GM18858 (cell line): ENCODE results near the gene RABGAP1L.
"Not testable (repeated sequence)": the region's sequence is repeated elsewhere in the genome, so short reads cannot be mapped to it uniquely, and the experiment has no call there.

Source experiments
- ATAC-seq: cut with Tn5 transposase; IDR thresholded peaks from one replicate; pipeline ENCODE4 v1.9.1; 2021; ENCODE audit not compliant: unreplicated experiment

Gene RABGAP1L

DNA sequence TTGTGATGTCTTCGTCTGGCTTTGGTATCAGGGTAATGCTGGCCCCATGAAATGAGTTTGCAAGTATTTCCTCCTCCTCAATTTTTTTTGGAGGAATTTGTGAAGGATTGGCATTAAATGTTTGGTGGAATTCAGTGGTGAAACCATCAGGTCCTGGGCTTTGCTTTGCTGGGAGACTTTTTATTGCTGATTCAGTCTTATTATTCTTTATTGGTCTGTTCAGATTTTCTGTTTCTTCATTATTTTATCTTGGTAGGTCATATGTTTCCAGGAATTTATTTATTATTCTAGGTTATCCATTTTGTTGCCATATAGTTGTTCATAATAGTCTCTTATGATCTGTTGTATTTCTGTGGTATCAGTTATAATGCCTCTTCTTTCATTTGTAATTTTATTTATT is 126.7 kb downstream of the RABGAP1L start:
- ATAC-seq = no peak

DNA sequence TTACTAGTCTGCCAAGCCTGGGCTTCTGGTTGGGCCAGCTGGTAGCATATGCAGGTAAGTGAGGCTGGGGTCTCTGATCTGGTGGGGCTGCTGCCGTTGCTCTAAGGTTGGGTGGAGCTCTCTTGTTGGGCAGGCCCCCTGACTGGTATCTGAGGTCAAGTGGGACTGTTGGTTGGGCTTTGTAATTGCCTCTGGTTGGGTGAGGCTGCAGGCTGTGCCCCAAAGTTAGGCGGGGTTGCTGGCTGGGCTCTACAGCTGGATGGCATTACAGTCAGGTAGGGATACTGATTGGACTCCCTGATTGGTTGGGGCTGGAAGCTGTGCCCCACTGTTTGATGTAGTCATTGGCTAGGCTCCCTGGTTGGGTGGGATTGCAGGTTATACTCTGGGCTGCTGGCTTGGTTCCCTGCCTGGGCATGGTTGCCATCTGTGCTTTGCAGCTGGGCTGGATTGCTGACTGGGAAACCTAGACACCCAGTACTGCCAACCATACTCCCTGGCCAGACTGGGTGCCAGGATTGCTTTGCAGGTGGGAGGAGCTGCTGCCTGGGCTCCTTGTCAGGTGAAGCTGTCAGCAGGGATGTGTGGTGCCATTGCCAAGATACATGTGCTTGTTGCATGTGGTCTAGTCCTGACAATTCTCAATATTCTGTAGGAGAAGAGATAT is 130.5 kb downstream of the RABGAP1L start:
- no peak for ATAC-seq

DNA sequence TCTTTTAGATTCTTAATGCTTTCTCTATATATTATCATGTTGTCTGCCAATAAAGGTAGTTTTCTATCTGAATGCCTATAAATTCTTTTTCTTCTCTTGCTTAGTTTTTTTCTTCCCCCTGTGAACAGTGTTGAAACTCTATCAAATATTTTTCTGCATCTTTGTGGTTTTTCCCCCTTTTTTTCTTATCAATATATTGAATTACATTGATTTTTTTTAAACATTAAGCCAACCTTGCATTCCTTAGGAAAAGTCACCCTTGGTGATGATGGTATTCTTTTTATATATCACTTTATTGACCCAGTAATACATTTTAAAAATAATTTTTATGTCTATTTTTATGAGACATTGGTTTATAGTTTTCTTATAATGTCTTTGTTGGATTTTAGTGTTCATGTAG is 131.7 kb downstream of the RABGAP1L start:
- ATAC-seq = no peak

DNA sequence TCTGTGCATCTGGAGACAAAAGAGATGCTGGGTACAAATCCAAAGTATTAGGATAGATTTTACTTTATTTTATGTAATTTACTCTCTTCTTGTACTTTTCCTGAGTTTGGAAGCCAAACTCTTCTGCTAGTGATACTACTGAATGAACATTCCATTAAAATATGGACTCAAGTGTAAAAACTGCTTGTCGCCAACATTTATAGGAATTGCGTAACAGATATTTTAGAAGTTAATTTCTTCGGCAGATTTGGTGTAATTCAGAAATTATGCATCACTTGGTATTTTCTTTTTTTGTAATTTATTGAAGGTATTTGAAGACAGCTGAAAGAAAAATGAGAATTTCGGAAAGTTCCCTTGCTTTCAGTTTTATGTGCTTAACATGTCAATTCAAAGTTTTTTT is 137.0 kb downstream of the RABGAP1L start:
- ATAC-seq = no peak

DNA sequence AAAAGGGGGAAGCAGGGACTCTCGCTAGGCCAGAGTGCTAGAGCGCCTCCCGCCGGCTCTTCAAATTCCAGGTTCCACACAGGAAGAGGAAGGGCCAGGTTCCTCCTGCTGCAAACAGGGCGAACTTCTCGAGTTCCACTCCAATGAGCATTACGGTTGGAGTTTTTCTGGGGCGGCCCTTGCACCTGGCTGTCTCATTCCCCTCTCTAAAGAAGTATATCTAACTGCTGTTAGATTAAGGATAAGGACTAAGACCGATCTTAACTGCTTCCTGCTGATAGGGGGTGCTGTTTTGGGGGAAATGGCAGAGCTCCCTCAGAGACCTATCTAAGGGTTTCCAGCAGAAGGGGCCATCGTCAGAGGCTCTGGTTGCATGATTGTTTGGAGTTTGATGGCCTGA is 138.0 kb downstream of the RABGAP1L start:
- no peak for ATAC-seq

DNA sequence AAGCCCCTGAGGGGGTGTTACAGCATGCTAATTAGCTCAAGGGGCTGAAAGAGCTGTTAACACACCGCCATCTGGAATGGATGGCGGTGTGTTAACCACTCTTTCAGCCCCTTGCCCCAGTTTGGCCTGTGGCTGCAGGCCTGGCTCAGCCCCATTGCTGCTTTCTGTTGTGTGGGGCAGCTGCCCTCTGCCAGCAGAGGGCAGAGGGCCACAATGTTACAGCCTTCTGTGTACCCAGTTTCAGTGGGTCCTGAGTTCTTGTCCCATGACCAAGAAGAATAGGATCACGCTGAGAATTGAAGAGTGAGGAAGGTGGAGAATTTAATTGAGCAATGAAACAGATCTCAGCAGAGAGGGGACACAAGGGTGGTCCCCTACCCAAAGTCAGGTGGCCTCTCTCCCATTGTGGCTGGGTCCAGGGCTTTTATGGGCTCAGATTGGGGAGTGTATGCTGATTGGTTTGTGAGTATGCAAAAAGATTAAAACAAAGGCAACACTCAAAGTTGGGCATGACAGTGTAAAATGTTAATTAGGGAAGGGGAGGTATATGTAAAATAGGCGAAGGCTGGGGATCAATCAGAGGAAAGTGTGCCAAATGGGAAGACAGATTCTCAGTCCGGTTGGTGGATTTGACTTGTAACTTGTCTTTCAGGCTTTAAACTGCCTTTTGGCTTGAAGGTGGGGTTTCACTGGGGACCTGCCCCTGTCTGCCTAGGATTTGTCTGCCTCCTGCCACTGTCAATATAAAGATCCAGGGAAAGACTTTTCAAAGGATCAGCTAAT is 142.2 kb downstream of the RABGAP1L start:
- no peak for ATAC-seq

DNA sequence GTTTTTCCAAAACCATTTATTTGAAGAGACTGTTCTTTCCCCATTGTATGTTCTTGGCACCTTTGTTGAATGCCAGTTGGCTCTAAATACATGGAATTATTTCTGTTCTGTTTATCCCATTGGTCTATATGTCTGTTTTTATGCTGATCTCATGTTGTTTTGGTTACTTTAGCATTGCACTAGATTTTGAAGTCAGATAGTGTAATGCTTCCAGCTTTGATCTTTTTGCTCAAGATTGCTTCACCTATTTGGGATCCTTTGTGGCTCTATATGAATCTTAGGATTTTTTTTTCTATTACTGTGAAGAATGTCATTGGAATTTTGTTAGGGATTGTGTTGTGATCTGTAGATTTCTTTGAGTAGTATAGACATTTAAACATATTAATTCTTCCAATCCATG is 149.3 kb downstream of the RABGAP1L start:
- ATAC-seq = no peak

DNA sequence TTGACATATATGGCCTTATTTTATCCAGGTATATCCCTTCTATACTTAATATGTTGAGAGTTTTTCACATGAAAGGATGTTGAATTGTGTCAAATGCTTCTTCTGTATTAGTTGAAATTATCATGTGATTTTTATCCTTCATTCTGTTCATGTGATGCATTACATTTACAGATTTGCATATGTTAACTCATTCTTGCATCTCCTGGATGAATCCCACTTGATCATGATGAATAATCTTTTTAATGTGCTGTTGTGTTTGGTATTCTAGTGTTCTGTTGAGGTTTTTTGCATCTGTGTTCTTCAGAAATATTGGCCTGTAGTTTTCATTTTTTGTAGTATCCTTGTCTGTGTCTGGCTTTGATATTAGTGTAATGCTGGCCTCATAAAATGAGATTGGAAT is 150.2 kb downstream of the RABGAP1L start:
- no peak for ATAC-seq

GRCh38 chr1:174314433-174314832 is 155.1 kb downstream of the RABGAP1L start:
- no peak for ATAC-seq

- ATAC-seq = no peak
Observed at GRCh38 chr1:174315239-174315638, 155.9 kb downstream of the RABGAP1L start.

GRCh38 chr1:174320897-174321296 is 161.6 kb downstream of the RABGAP1L start:
- ATAC-seq = not testable (repeated sequence)

GRCh38 chr1:174322202-174322862 is 163.0 kb downstream of the RABGAP1L start:
- ATAC-seq = no peak

DNA sequence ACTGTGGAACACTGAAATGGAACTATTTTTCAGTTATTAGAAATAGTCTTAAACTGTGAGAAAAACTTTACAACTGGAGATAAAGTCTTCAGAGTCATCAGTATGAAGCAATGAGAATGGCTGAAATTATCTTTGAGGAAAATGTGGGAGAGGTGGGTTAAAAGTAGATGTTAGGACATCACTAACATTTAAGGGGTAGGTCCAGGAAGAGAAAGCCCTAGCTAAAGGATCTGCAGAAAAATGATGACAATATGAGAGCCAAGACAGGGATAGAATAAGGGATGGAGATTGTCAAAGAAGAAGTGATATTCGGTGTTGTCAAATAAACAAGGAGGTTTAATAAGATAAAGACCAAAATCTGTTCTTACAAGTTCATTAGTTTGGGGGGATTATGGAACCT is 165.2 kb downstream of the RABGAP1L start:
- no peak for ATAC-seq

- ATAC-seq = no peak
Observed at GRCh38 chr1:174324939-174325338, 165.6 kb downstream of the RABGAP1L start.

GRCh38 chr1:174326278-174326677 is 167.0 kb downstream of the RABGAP1L start:
- ATAC-seq = no peak

DNA sequence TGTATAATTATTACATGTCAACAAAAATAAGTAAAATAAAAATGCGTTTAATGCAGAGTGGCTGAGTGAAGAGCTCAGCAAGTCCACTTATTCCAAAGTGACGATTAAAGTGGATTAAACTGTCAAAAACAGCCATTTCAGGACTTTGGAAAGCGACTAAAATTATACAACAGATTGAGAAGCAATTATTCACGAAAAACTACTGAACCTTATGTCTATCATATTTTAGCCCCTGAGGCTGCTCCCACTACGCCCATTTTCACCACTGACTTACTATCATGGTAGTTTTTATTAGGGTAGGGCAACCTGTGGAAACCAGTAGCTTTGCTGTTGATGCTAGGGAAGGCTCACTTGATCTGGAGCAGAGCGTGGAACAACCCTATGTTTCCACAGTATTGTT is 174.1 kb downstream of the RABGAP1L start:
- no peak for ATAC-seq

GRCh38 chr1:174337000-174337681 is 177.8 kb downstream of the RABGAP1L start:
- no peak for ATAC-seq

- not testable (repeated sequence) for ATAC-seq
Observed at GRCh38 chr1:174340404-174340803, 181.1 kb downstream of the RABGAP1L start.

GRCh38 chr1:174344162-174344561 is 184.8 kb downstream of the RABGAP1L start:
- ATAC-seq = peak; percentile 46

GRCh38 chr1:174352117-174352516 is 192.8 kb downstream of the RABGAP1L start:
- no peak for ATAC-seq

DNA sequence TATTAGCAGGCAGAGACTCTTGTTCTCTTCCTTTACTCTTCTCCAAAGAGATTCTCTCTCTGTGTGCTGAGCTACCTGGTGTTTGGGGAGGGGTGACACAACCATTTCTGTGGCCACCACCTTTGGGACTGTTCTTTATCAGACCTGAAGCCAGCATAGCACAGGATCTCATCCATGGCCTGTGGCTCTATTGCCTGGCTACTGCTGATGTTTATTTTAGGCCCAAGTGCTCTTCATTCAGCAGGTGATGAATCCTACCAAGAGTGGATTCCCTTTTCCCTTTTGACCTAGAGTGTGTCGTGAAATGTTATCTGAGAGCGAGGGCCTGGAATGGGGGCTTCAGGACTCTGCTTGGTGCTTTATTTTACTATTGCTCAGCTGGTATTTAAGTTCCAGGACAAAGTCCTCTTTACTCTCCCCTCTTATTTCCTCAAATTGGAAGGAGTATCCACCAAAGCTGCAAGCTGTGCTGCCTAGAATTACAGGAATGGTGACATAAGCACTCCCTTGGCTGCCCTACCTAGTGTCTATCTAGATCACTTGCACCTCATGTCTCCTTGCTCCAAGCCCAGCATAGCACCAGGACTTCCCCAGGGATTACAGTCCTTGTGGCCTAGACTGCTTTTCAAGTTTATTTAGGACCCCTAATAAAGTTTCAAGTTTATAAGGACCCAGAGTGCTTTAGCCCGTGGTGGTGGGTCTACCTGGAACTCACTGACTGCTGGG is 193.7 kb downstream of the RABGAP1L start:
- ATAC-seq = no peak
